Fibroblast of lung (primary cell): Measurements from ENCODE around the gene TIMELESS. TPM values are rescaled to one million over a fixed set of nuclear protein-coding genes. Genes with fewer than 3 reads are reported as not detected.
"Not testable (repeated sequence)": the region's sequence is repeated elsewhere in the genome, so short reads cannot be mapped to it uniquely, and the experiment has no call there.

Source experiments
- DNase-seq, 2 donors: peaks; one replicate each; pipeline versions ENCODE4 v3.0.0 to v3.0.0-alpha.2; 2010; ENCODE audit warnings: low read depth in 2 of 2
- H2AFZ ChIP-seq: 2 replicates; pipeline ENCODE4 v1.5.1; 2012; ENCODE audit warnings: low read length, control low read depth, inconsistent platforms
- H3K27ac ChIP-seq: 2 replicates; pipeline ENCODE4 v1.5.1; 2011; ENCODE audit warnings: low read length, control low read depth; ENCODE audit not compliant: insufficient read depth
- H3K27me3 ChIP-seq: 2 replicates; pipeline ENCODE4 v1.5.1; 2011; ENCODE audit warnings: mild to moderate bottlenecking, low read length; ENCODE audit not compliant: control insufficient read depth, insufficient read depth
- H3K36me3 ChIP-seq: 2 replicates; pipeline ENCODE4 v1.5.1; 2011; ENCODE audit warnings: low read length; ENCODE audit not compliant: control insufficient read depth, insufficient read depth
- H3K4me1 ChIP-seq: 2 replicates; pipeline ENCODE4 v1.5.1; 2011; ENCODE audit warnings: low read length; ENCODE audit not compliant: control insufficient read depth, insufficient read depth; ENCODE audit errors: extremely low read depth
- H3K4me2 ChIP-seq: 2 replicates; pipeline ENCODE4 v1.5.1; 2011; ENCODE audit warnings: low read length, control low read depth; ENCODE audit not compliant: insufficient read depth; ENCODE audit errors: extremely low read depth
- H3K4me3 ChIP-seq, 4 experiments: fragments of 200-600 bp in 1 of 4; sonication (generic) in 1 of 4; replicated peaks in 1 of 4; 2 replicates each; pipeline ENCODE4 v1.5.1; 2011 to 2016; ENCODE audit warnings: low read length in 4 of 4, low read depth in 3 of 4, mild to moderate bottlenecking in 3 of 4, control low read depth in 2 of 4, inconsistent platforms in 1 of 4, mixed read lengths in 1 of 4; ENCODE audit not compliant: insufficient read depth in 1 of 4; ENCODE audit errors: control extremely low read depth in 1 of 4
- H3K79me2 ChIP-seq: 2 replicates; pipeline ENCODE4 v1.5.1; 2012; ENCODE audit warnings: mild to moderate bottlenecking, low read length, inconsistent platforms; ENCODE audit not compliant: control insufficient read depth, insufficient read depth
- H3K9ac ChIP-seq: 2 replicates; pipeline ENCODE4 v1.5.1; 2011; ENCODE audit warnings: mild to moderate bottlenecking, low read length, control low read depth; ENCODE audit not compliant: insufficient read depth
- H3K9me3 ChIP-seq: 2 replicates; pipeline ENCODE4 v1.5.1; 2012; ENCODE audit warnings: low read depth, low read length; ENCODE audit not compliant: control insufficient read depth, insufficient read depth
- H4K20me1 ChIP-seq: 2 replicates; pipeline ENCODE4 v1.5.1; 2011; ENCODE audit warnings: low read length; ENCODE audit not compliant: control insufficient read depth, insufficient read depth; ENCODE audit errors: extremely low read depth
- CTCF ChIP-seq, 2 donors: IDR thresholded peaks in 1 of 2; conservative IDR thresholded peaks in 1 of 2; 1 replicate in 1 of 2; 2 replicates in 1 of 2; pipeline ENCODE4 v1.5.1; 2011 to 2012; ENCODE audit warnings: low read length in 2 of 2, control low read depth in 1 of 2, inconsistent platforms in 1 of 2, low read depth in 1 of 2, mild to moderate bottlenecking in 1 of 2
- EZH2 ChIP-seq: IDR thresholded peaks from 2 replicates; pipeline ENCODE4 v1.5.1; 2012; ENCODE audit warnings: low read length, control low read depth, mild to moderate bottlenecking; ENCODE audit errors: missing control alignments
- polyA plus RNA-seq, 2 donors: library from polyadenylated mRNA; depleted of rRNA in 1 of 2; stranded (reverse) in 1 of 2; unstranded in 1 of 2; fragments of >200 nt; gene quantifications; 2 replicates each; pipeline ENCODE4 v1.2.1, GENCODE V29; 2011 to 2012; ENCODE audit warnings: missing spikeins in 1 of 2
- total RNA-seq: library from RNA; depleted of rRNA; stranded (reverse); fragments of >200 nt; gene quantifications from 2 replicates; pipeline ENCODE4 v1.2.1, GENCODE V29; 2014

TIMELESS gene
- total and polyA plus RNA-seq, 2 donors (not counting 1 experiment from before 2014, with no cell fraction given), result 1.2 to 5.9 TPM

GRCh38 chr12:56450241-56450640 is 1.0 kb upstream of the TIMELESS start:
- H3K9me3 ChIP-seq, result no peaks in the 10 kb centered on the region
- no peaks in the 10 kb centered on the region for H3K4me1 ChIP-seq
- TF ChIP-seq EZH2 (no peak), CTCF (conservative IDR thresholded peaks at IDR 0.05 in 1 of 2, IDR thresholded peaks at IDR 0.05 in 1 of 2; ENCODE audit: low read depth in 1 of 2, low read length in 2 of 2) (no peak)
- H2AFZ ChIP-seq, result no peak overlapping the region
- H3K4me2 ChIP-seq, result no peak overlapping the region
- no peak overlapping the region for H3K27ac ChIP-seq
- peaks cover 20% of the 10 kb centered on the region for H3K27me3 ChIP-seq
- peaks cover 8% of the 10 kb centered on the region for H3K79me2 ChIP-seq
- H3K9ac ChIP-seq, result no peak overlapping the region
- no peak overlapping the region for H3K4me3 ChIP-seq
- H3K36me3 ChIP-seq, result no peaks in the 10 kb centered on the region
- DNase-seq, result no peak
- H4K20me1 ChIP-seq, result no peaks in the 10 kb centered on the region

GRCh38 chr12:56449622-56449984 is 377 bp upstream of the TIMELESS start:
- Histone ChIP-seq H2AFZ (peak overlapping the region; percentile 97), H3K27ac (peak overlapping the region; percentile 83), H3K9ac (peak overlapping the region; percentile 82), H3K4me1 (no peaks in the 10 kb centered on the region), H3K4me2 (peak overlapping the region; percentile 97), H3K36me3 (no peaks in the 10 kb centered on the region), H3K4me3 (peak overlapping the region; percentile 88 to 91 (median 90)), H3K27me3 (peaks cover 15% of the 10 kb centered on the region), H3K79me2 (peaks cover 8% of the 10 kb centered on the region), H3K9me3 (no peaks in the 10 kb centered on the region), H4K20me1 (no peaks in the 10 kb centered on the region)
- TF ChIP-seq EZH2 (no peak), CTCF (conservative IDR thresholded peaks at IDR 0.05 in 1 of 2, IDR thresholded peaks at IDR 0.05 in 1 of 2; ENCODE audit: low read depth in 1 of 2, low read length in 2 of 2) (no peak)
- no peak for DNase-seq

GRCh38 chr12:56443208-56443607 is 6.0 kb downstream of the TIMELESS start:
- not testable (repeated sequence) for H3K4me1 ChIP-seq, H3K27me3 ChIP-seq, H4K20me1 ChIP-seq, H3K9ac ChIP-seq, H3K4me3 ChIP-seq, H3K79me2 ChIP-seq, H3K4me2 ChIP-seq, H3K27ac ChIP-seq, H3K36me3 ChIP-seq, H3K9me3 ChIP-seq, H2AFZ ChIP-seq, DNase-seq
